IMR-90 (cell line): ENCODE data around the gene SUGP2. TPM values are rescaled to one million over a fixed set of nuclear protein-coding genes. Genes with fewer than 3 reads are reported as not detected.
"Not testable (repeated sequence)": the region's sequence is repeated elsewhere in the genome, so short reads cannot be mapped to it uniquely, and the experiment has no call there.

ENCODE experiments used
- ATAC-seq: fragments of 200-7000 bp; cut with Tn5 transposase; 2 replicates; pipeline ENCODE4 v1.9.1; 2020; ENCODE audit warnings: low read depth, mild to moderate bottlenecking, moderate library complexity
- BruUV-seq: library from RNA; stranded (reverse); fragments of 400-500 nt; replicated peaks from 2 replicates; lab custom pipeline; 2021; lab: Mats Ljungman, UMichigan
- CTCF ChIA-PET: fragments of 300-600 bp; formaldehyde crosslinking; extraction: SDS; loops from one replicate; lab custom pipeline; 2021; ENCODE audit warnings: antibody characterized with exemption; lab: Yijun Ruan, JAX
- POLR2A ChIA-PET: fragments of 300-600 bp; sonication (Branson Sonifier 250); formaldehyde crosslinking; loops from one replicate; lab custom pipeline; 2022; ENCODE audit warnings: antibody characterized with exemption; ENCODE audit not compliant: unreplicated experiment; lab: Charles Lee
- DNase-seq: peaks from one replicate; pipeline ENCODE4 v3.0.0; 2013
- H2AFZ ChIP-seq: replicated peaks from 2 replicates; pipeline ENCODE3; 2013; ENCODE audit warnings: low read length, mild to moderate bottlenecking; ENCODE audit not compliant: poor library complexity
- H2AK5ac ChIP-seq: 2 replicates; pipeline ENCODE4 v1.6.1; 2013; ENCODE audit warnings: low read depth, low read length, inconsistent platforms
- H2AK9ac ChIP-seq: replicated peaks from 2 replicates; pipeline ENCODE3; 2013; ENCODE audit warnings: mild to moderate bottlenecking, low read depth, low read length, moderate library complexity; ENCODE audit not compliant: poor library complexity
- H2BK120ac ChIP-seq: 2 replicates; pipeline ENCODE4 v1.6.1; 2013; ENCODE audit warnings: low read depth, low read length, inconsistent platforms
- H2BK15ac ChIP-seq: 3 replicates; pipeline ENCODE4 v1.6.1; 2013; ENCODE audit warnings: low read depth, low read length, inconsistent platforms
- H2BK20ac ChIP-seq: 2 replicates; pipeline ENCODE4 v1.6.1; 2013; ENCODE audit warnings: low read depth, mild to moderate bottlenecking, inconsistent platforms, low read length, moderate library complexity
- H2BK5ac ChIP-seq: 2 replicates; pipeline ENCODE4 v1.6.1; 2013; ENCODE audit warnings: mild to moderate bottlenecking, low read depth, low read length, inconsistent platforms; ENCODE audit not compliant: poor library complexity, severe bottlenecking
- H3K14ac ChIP-seq: replicated peaks from 2 replicates; pipeline ENCODE4 v1.6.1; 2013; ENCODE audit warnings: low read depth, low read length, inconsistent platforms
- H3K18ac ChIP-seq: 2 replicates; pipeline ENCODE4 v1.6.1; 2013; ENCODE audit warnings: low read depth, low read length, control low read depth
- H3K23ac ChIP-seq: 2 replicates; pipeline ENCODE4 v1.6.1; 2013; ENCODE audit warnings: low read depth, low read length, inconsistent platforms
- H3K27ac ChIP-seq: 2 replicates; pipeline ENCODE4 v1.5.1; 2013; ENCODE audit warnings: mild to moderate bottlenecking, control low read depth, low read length; ENCODE audit not compliant: insufficient read depth
- H3K27me3 ChIP-seq: 2 replicates; pipeline ENCODE4 v1.6.1; 2013; ENCODE audit warnings: low read length; ENCODE audit not compliant: control insufficient read depth, insufficient read depth
- H3K36me3 ChIP-seq: 2 replicates; pipeline ENCODE4 v1.6.1; 2013; ENCODE audit warnings: low read length, mixed read lengths; ENCODE audit not compliant: control insufficient read depth, insufficient read depth
- H3K4ac ChIP-seq: 2 replicates; pipeline ENCODE4 v1.6.1; 2013; ENCODE audit warnings: low read depth, low read length, inconsistent platforms
- H3K4me1 ChIP-seq: 2 replicates; pipeline ENCODE4 v1.6.1; 2013; ENCODE audit warnings: low read length, mixed read lengths; ENCODE audit not compliant: control insufficient read depth, insufficient read depth
- H3K4me2 ChIP-seq: 2 replicates; pipeline ENCODE4 v1.6.1; 2013; ENCODE audit warnings: low read depth, mild to moderate bottlenecking, control low read depth, low read length, moderate library complexity
- H3K4me3 ChIP-seq: 2 replicates; pipeline ENCODE4 v1.5.1; 2013; ENCODE audit warnings: low read depth, mild to moderate bottlenecking, control low read depth, low read length, moderate library complexity; ENCODE audit not compliant: insufficient read depth
- H3K56ac ChIP-seq: 2 replicates; pipeline ENCODE4 v1.6.1; 2013; ENCODE audit warnings: low read length, inconsistent platforms; ENCODE audit not compliant: insufficient read depth; ENCODE audit errors: extremely low read depth
- H3K79me1 ChIP-seq, 2 experiments: 2 replicates each; pipeline ENCODE4 v1.6.1; 2013; ENCODE audit warnings: low read length in 2 of 2, inconsistent platforms in 1 of 2, low read depth in 1 of 2
- H3K9ac ChIP-seq: 2 replicates; pipeline ENCODE4 v1.6.1; 2013; ENCODE audit warnings: low read depth, low read length, control low read depth
- H3K9me1 ChIP-seq: 2 replicates; pipeline ENCODE4 v1.6.1; 2013; ENCODE audit warnings: low read length, inconsistent platforms; ENCODE audit not compliant: insufficient read depth
- H3K9me3 ChIP-seq: 2 replicates; pipeline ENCODE4 v1.6.1; 2013; ENCODE audit warnings: low read length; ENCODE audit not compliant: control insufficient read depth, insufficient read depth
- H4K20me1 ChIP-seq: 2 replicates; pipeline ENCODE4 v1.6.1; 2013; ENCODE audit warnings: low read length, inconsistent platforms; ENCODE audit not compliant: insufficient read depth
- H4K5ac ChIP-seq: 2 replicates; pipeline ENCODE4 v1.6.1; 2013; ENCODE audit warnings: mild to moderate bottlenecking, low read depth, low read length, control low read depth
- H4K8ac ChIP-seq, 2 experiments: 2 replicates each; pipeline ENCODE4 v1.6.1; 2013; ENCODE audit warnings: low read depth in 2 of 2, low read length in 2 of 2, control low read depth in 1 of 2, inconsistent platforms in 1 of 2
- H4K91ac ChIP-seq: 2 replicates; pipeline ENCODE4 v1.6.1; 2013; ENCODE audit warnings: low read depth, low read length, inconsistent platforms; ENCODE audit not compliant: insufficient read depth
- CEBPB ChIP-seq: IDR thresholded peaks from 2 replicates; pipeline ENCODE4 v1.6.1; 2012; ENCODE audit warnings: low read depth, low read length, improper control_type of control experiment
- WGBS, 2 experiments: methylation state at CpG; one replicate each; pipeline versions ENCODE4 v1.1.5 to v1.1.7; 2013; ENCODE audit warnings: missing lambda C conversion rate in 2 of 2; ENCODE audit not compliant: insufficient read length in 1 of 2; ENCODE audit errors: extremely low coverage in 2 of 2; 5-methylcytosine and 5-hydroxymethylcytosine counted together
- dilution Hi-C: fragments of 300-500 bp; cut with HindIII; formaldehyde crosslinking; loops from one replicate; pipeline ENCODE4 v1.14.3; 2018; ENCODE audit warnings: low sequenced_read_pairs; ENCODE audit not compliant: unreplicated experiment
- in situ Hi-C: fragments of 300-500 bp; cut with MboI; formaldehyde crosslinking; loops from 3 replicates; pipeline ENCODE4 v1.14.3; 2019; ENCODE audit warnings: low sequenced_read_pairs, inconsistent platforms, mixed read lengths
- intact Hi-C: fragments of 100-400 bp; cut with micrococcal nuclease; formaldehyde crosslinking; loops from 2 replicates; pipeline ENCODE4 v1.10.0; 2022
- polyA plus RNA-seq, 3 experiments: library from polyadenylated mRNA; depleted of rRNA; stranded (reverse); fragments of >200 nt; gene quantifications; 2 replicates each; pipeline ENCODE4 v1.2.3, GENCODE V29; 2012; ENCODE audit warnings: low replicate concordance in 1 of 3
- total RNA-seq: library from RNA; depleted of rRNA; stranded (reverse); fragments of >200 nt; gene quantifications from 2 replicates; pipeline ENCODE4 v1.2.3, GENCODE V29; 2012

SUGP2 gene
- total and polyA plus RNA-seq, 2 of the 4 experiments (the other 2 are of a cell fraction), result 25.8 to 69.2 TPM

- TF ChIP-seq CEBPB, result peak; percentile 20; the same call in 1 of the 2 replicates
- POLR2A ChIA-PET, H3K4me3 ChIP-seq, H4K91ac ChIP-seq, H2AK5ac ChIP-seq, H3K56ac ChIP-seq, H2BK20ac ChIP-seq, H2BK5ac ChIP-seq, H3K23ac ChIP-seq, H3K36me3 ChIP-seq, H3K9me3 ChIP-seq, H3K4me1 ChIP-seq, H4K20me1 ChIP-seq, in situ Hi-C loops, H3K4ac ChIP-seq, H4K5ac ChIP-seq, H2AK9ac ChIP-seq, H2BK15ac ChIP-seq, BruUV-seq, H3K27ac ChIP-seq, H3K79me1 ChIP-seq, H3K14ac ChIP-seq, H3K27me3 ChIP-seq, H3K4me2 ChIP-seq, H2BK120ac ChIP-seq, H3K9ac ChIP-seq, intact Hi-C loops, H2AFZ ChIP-seq, H4K8ac ChIP-seq, dilution Hi-C loops, ATAC-seq, CTCF ChIA-PET, H3K18ac ChIP-seq, DNase-seq, H3K9me1 ChIP-seq: not testable (repeated sequence)
- WGBS, 2 experiments, result no CpG with 5 or more reads among the region's 17 CpGs
Measured at GRCh38 chr19:18952364-18953003, 80.8 kb downstream of the SUGP2 start.
